ENCODE measurements around the gene CSRNP2.

The CSRNP2 gene

GRCh38 chr12:51103977-51104376 lies 20.6 kb upstream of the CSRNP2 start:
- H3K36me3 ChIP-seq (ENCODE audit: control insufficient read depth, insufficient read depth, low read length), result peaks cover 6% of the 10 kb centered on the region
- no peak for TF ChIP-seq CTCF (IDR thresholded peaks at IDR 0.05; ENCODE audit: insufficient read depth, low read length, poor library complexity, severe bottlenecking)
- H3K27me3 ChIP-seq (replicated peaks; ENCODE audit: control insufficient read depth, insufficient read depth, low read length), result no peaks in the 10 kb centered on the region
- DNase-seq (ENCODE audit: extremely low read depth, insufficient read length), result no peak
- no peak overlapping the region for H3K4me3 ChIP-seq (replicated peaks; ENCODE audit: low read depth, low read length)

- peaks cover 8% of the 10 kb centered on the region for H3K36me3 ChIP-seq (ENCODE audit: control insufficient read depth, insufficient read depth, low read length)
- TF ChIP-seq CTCF (IDR thresholded peaks at IDR 0.05; ENCODE audit: insufficient read depth, low read length, poor library complexity, severe bottlenecking), result no peak
- H3K27me3 ChIP-seq (replicated peaks; ENCODE audit: control insufficient read depth, insufficient read depth, low read length), result no peaks in the 10 kb centered on the region
- DNase-seq (ENCODE audit: extremely low read depth, insufficient read length), result no peak
- H3K4me3 ChIP-seq (replicated peaks; ENCODE audit: low read depth, low read length), result no peak overlapping the region
These were observed 15.2 kb upstream of the CSRNP2 start for GRCh38 chr12:51098611-51099010.

DNA sequence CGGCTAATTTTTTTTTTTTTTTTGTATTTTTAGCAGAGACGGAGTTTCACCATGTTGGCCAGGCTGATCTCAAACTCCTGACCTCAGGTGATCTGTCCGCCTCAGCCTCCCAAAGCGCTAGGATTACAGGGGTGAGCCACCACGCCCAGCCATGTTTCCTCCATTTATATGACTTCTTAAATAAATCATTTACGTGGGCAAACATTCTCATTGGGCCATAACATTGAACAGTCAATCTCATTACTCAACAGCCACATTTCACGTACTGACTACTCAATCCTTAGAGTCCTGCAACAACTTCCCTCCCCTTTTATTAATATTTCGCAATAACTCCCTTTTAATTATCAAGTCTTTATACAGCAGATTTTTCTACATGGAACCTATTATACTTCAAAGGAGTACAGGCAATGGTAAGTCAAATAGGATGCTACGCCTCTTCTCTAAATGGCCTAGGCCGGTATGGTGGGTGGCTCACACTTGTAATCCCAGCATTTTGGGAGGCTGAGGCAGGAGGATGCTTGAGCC lies 7.4 kb upstream of the CSRNP2 start:
- Histone ChIP-seq H3K27me3 (replicated peaks; ENCODE audit: control insufficient read depth, insufficient read depth, low read length) (no peaks in the 10 kb centered on the region), H3K4me3 (replicated peaks; ENCODE audit: low read depth, low read length) (no peak overlapping the region), H3K36me3 (ENCODE audit: control insufficient read depth, insufficient read depth, low read length) (peaks cover 5% of the 10 kb centered on the region)
- no peak for DNase-seq (ENCODE audit: extremely low read depth, insufficient read length)
- no peak for TF ChIP-seq CTCF (IDR thresholded peaks at IDR 0.05; ENCODE audit: insufficient read depth, low read length, poor library complexity, severe bottlenecking)

DNA sequence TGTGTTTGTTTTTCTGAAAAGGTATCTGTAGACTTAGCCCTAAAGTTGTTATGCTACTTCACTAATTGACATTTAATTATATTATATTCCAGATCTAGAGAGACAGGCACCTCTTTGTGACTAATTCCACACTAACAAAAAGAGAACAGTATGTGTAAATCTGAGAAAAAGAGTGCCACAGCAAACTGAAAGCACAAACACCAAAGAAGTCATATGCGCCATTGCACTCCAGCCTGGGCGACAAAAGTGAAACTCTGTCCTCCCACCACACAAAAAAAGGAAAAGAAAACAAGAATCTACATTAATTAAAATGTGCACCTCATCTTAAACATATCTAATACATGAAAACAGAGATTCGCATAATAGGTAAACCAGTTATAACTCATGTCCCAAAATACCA lies 4.4 kb upstream of the CSRNP2 start:
- H3K36me3 ChIP-seq (ENCODE audit: control insufficient read depth, insufficient read depth, low read length), result peaks cover 4% of the 10 kb centered on the region; the same call in 1 of the 2 replicates
- TF ChIP-seq CTCF (IDR thresholded peaks at IDR 0.05; ENCODE audit: insufficient read depth, low read length, poor library complexity, severe bottlenecking), result no peak
- H3K4me3 ChIP-seq (replicated peaks; ENCODE audit: low read depth, low read length), result no peak overlapping the region
- peak; percentile 29 for DNase-seq (ENCODE audit: extremely low read depth, insufficient read length)
- H3K27me3 ChIP-seq (replicated peaks; ENCODE audit: control insufficient read depth, insufficient read depth, low read length), result no peaks in the 10 kb centered on the region

DNA sequence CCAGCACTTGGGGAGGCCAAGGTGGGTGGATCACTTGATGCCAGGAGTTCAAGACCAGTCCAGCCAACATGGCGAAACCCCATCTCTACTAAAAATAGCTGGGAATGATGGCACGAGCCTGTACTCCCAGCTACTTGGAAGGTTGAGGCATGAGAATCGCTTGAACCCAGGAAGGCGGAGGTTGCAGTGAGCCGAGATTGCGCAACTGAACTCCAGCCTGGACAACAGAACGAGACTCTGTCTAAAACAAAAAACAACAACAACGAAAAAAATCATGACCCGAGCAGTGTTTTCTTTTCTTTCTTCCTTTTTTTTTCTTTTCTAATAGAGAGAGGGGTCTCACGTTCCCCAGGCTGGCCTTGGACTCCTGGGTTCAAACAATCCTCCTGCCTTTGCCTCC lies 3.5 kb upstream of the CSRNP2 start:
- DNase-seq (ENCODE audit: extremely low read depth, insufficient read length), result no peak
- no peak for TF ChIP-seq CTCF (IDR thresholded peaks at IDR 0.05; ENCODE audit: insufficient read depth, low read length, poor library complexity, severe bottlenecking)
- Histone ChIP-seq H3K36me3 (ENCODE audit: control insufficient read depth, insufficient read depth, low read length) (peaks cover 4% of the 10 kb centered on the region; the same call in 1 of the 2 replicates), H3K27me3 (replicated peaks; ENCODE audit: control insufficient read depth, insufficient read depth, low read length) (no peaks in the 10 kb centered on the region), H3K4me3 (replicated peaks; ENCODE audit: low read depth, low read length) (no peak overlapping the region)

GRCh38 chr12:51085757-51086156 lies 2.4 kb upstream of the CSRNP2 start:
- Histone ChIP-seq H3K4me3 (replicated peaks; ENCODE audit: low read depth, low read length) (no peak overlapping the region), H3K36me3 (ENCODE audit: control insufficient read depth, insufficient read depth, low read length) (peaks cover 4% of the 10 kb centered on the region; the same call in 1 of the 2 replicates), H3K27me3 (replicated peaks; ENCODE audit: control insufficient read depth, insufficient read depth, low read length) (no peaks in the 10 kb centered on the region)
- no peak for TF ChIP-seq CTCF (IDR thresholded peaks at IDR 0.05; ENCODE audit: insufficient read depth, low read length, poor library complexity, severe bottlenecking)
- no peak for DNase-seq (ENCODE audit: extremely low read depth, insufficient read length)
